Activated CD4-positive, alpha-beta T cell treated with anti-CD3 and anti-CD28 coated beads, Interleukin-2, amount 50 U/mL, for 48 hours (primary cell): Measurements from ENCODE around the gene SEC31B.

Experiments used
- DNase-seq, 2 experiments: peaks; one replicate each; pipeline ENCODE4 v3.0.0-alpha.2; 2020

SEC31B gene

DNA sequence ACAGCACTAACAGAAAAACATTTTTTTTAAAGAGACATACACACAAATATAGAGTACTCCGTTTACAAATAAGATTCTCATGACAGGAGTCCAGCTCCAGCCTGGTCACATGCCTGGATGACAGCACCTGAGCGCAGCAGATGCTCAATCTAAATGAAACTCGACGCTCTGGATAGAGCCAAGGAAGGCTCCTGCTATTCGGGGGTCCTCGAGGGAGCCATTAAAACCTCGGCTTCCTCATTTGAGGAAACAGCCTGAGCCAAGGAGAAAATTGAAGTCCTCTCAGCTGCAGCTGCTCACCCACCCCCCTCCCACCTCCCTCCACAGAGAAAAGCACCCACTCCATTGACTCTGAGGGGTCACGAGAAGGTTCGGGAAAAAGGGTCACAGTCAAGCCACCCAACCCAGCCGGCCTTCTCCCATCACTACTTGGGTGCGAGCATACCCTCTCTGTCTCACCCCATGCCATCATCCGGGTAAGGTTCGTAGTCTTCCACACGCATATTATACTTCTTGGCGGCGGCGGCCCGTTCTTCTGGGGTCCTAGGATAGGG, 9.3 kb upstream of the SEC31B start:
- DNase-seq = no peak

DNA sequence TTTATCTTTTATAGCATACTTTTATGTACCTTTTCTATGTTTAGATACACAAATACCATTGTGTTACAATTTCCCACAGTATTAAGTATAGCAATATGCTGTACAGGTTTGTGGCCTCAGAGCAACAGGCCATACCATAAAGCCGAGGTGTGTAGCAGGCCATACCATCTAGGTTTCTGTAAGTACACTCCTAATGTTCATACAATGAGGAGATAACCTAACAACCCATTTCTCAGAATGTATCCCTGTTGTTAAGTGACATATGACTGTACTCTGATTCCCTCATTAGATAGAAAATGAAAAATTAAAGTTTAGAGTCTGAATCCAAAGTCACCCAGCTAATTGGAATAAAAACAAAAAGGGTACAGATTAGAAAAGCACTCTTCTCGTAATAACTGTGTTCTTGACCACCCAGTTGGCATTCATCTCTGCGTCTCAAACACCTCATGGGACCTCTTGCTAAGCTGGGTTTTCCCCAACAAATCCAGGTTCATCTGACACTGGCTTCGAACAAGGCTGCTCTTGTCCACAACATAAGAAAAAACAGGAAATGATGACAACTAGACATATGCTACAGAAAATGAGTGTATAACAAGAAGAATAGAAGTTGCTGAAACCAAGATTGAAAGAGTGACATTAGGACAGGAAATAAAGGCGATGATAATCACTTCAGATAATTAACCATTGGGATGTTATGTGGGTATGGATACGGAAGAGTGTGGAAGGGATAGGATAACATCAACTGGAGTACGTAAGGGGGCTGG, 8.6 kb upstream of the SEC31B start:
- DNase-seq = peak; percentile 26 to 41

DNA sequence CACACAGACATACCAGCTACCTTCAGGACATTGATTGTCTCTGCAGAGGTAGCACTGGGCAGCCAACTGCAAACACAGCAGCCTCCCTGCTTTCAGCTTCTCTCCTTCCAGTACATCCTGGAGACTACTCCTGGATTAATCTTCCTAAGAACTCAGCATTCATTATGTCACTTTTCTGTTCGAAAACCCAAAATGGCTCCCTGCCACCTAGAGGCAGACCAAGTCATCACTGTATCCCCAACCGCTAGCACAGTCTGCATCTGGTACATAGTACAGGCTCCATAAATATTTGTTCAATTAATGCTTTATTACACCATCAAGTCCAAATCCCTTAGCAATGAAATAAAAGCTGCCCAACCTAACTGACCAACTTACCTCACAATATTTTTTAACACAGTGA, 5.0 kb upstream of the SEC31B start:
- DNase-seq = no peak

DNA sequence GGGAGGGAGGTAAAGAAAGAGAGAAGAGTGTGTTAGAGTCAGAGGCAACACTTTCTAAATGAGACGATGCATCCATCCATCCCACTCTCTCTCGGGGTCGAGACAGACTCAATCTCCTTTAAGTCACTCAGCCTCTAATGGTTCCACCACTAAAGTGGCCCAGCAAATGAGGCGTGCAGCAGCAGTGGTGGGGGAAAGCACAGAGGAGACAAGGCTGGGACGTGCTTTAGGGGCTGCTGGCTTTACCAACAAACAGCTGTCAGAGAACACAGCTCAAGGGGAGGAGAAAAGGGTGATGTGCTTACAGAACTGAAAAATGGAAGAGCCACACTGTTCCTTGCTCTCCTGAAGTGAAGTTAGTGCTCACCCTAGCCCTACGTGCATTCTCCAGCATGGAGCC, 4.5 kb upstream of the SEC31B start:
- DNase-seq = no peak

DNA sequence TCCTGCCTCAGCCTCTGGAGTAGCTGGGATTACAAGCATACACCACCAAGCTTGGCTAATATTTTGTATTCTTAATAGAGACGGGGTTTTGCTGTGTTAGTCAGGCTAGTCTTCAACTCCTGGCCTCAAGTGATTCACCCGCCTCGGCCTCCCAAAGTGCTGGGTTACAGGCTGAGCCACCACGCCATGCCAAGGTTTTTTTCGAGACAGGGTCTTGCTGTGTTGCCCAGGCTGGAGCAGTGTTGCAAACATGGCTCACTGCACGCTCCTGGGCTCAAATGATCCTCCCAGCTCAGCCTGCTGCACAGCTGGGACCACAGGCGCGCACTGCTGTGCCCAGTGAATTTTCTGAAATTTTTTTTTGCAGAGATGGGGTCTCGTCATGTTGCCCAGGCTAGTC, 3.3 kb upstream of the SEC31B start:
- no peak for DNase-seq

DNA sequence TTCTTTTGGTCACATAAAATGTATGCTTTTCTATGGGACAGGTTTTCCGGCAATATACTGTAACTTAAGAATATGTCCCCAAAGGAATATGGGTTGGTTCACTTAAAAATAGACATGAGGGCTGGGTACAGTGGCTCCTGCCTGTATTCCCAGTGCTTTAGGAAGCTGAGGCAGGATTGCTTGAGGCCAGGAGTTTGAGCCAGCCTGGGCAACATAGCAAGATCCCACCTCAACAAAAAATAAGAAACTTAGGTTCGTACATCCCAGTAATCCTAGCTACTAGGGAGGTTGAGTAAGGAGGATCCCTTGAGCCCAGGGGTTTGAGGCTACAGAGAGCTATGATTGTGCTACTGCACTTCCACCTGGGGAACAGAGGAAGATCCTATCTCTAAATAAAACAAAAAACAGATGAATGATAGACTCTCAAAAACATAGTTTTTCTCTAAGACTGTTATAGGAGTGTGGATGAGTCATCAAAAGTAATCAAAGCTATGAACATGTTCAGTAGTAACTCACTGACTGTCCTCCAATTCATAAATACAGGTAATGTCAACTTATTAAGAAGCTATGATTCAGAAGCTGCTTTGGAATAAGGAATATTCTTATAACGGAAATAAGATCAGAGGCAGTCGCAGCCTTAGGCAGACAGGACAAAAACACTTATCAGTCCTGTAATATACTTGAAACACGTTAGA, 2.6 kb upstream of the SEC31B start:
- no peak for DNase-seq

DNA sequence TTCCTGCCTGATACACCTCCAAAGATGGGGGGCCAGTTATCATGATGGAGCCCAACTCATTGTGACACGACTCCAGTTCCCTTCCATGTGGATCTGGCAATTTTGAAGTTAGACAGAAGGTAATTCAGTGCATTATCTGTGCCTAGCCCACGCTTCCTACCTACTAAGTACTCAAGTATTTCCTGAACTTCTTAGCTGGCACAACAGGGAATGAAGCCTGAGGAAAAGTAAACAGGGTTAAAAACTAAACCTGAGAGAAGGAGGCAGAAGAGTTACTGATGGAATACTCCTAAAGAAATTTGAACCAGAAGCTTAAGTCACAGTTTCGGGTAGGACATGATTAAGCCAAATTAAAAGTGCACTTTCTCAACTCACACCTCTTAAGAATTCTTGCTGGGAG, 1.1 kb upstream of the SEC31B start:
- DNase-seq = no peak

DNA sequence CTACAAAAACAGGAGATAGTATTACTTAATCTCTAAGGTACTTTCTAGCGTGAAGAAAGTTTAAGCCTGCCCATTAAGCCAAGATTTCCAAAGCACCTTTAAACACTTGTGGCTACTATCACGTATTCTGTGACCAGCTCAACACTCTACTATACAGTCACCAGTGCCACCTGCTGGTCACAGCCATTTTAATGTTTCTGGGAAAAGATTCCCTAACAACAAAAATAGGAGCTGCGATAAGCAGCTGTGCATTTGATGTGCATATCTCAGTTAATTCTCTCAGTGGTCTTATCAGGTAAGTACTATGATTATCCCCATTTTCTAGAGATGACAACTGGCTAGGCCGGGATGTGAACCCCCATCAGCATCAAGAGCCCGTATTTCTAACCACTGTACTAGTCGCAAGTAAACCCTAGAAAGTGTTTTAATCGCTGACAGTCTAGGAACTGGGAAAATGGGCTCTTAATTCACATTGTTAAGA, 860 bp downstream of the SEC31B start:
- DNase-seq = peak; percentile 72 to 79

DNA sequence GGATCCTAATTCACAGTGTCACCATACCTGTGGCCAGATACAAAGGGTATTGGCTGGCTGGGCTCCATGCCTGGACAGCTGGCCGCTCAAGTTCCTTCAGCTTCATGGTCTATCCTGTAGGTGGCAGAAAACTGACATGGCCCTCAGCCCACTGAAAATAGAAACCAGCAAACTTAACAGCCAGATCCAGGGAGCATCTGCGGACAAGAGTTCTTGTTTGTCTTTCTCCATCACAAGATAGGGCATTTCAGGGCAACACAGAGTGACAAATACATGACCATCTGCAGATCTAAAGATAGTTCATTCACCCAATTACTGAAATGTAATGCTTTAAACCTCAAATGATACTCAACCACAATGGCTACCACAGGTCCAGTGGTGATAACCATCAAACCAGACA, 2.8 kb downstream of the SEC31B start:
- no peak for DNase-seq

DNA sequence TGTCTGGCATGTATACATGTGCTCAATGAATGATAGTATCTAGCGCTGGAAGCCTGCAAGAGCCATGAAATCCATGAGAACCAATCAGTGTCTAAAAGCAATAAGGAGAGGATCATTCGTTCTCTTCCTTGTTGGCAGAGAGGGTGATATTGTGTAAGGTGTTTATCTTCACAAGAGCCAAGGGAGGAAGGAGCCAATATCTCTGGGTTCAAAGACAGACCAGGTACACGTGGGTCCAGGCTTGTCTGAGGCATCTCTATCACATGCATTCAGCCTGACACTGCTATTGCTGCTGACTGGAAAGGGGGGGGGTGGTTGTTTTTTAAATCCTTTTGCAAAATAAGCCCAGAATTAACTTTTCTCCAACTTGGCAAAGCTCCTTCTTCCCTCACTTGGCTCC, 4.0 kb downstream of the SEC31B start:
- no peak for DNase-seq

DNA sequence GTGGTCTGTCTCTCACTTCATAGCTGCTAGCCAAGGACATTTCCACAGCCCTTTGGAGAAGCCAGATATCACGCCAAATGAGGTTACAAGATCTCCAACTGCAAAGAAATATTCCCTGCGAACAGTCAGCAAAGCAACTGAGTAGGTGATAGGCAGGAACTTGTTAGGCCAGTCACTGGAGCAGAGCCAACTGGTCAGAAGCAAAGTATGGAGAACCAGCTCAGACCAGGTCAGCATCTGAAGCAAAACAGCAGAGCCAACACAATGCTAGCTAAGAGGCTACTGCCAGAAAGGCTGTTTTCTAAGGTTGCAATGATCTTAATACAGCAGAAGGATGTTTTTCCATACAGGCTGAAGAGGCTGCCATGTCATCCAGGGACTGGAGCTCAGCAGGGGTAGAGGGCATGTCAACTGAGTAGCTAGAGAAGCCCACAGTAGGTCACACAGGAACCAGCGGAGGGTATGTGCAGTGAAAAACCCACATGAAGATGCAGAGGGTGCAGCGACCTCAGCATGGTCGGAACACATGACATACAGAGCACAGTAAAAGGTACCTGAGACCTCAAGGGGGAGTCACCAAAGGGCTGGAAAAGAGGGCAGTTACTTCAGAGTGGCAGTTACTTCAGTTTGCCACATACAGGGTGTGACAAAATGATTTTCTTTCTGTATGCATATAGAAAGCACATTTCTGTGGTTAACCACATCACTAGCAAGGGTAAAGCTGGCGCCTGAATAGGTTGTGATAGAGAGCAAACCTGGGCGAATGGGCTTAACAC, 8.9 kb downstream of the SEC31B start:
- DNase-seq = peak; percentile 52 to 69

DNA sequence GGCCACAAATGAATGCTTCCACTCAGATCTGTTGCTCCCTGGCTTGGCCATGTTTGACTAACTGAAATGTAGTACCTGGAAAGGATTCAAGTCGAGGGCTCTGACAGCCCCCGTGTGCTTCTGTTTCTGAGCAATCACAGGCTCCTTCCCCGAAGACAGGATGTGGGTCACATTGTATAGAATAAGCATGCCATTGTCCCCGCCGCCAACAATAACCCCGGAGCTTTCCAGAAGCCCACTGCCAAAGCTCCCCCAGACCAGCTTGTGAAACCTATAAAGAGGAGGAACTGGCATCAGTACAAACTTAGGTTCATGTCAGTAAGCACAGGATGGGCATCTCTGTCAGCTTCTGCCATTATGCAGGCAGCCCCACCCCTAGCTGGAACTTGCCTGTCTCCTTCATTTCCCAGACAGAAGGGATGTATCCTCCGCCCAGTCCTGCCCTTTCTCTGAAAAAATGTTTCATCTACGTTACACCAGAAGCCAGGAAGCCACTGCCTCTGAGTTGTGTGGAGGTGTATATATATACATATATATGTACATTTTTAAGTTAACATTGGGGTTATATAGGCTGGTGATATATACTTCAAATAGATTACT, 10.3 kb downstream of the SEC31B start:
- DNase-seq = peak; percentile 59 to 72

DNA sequence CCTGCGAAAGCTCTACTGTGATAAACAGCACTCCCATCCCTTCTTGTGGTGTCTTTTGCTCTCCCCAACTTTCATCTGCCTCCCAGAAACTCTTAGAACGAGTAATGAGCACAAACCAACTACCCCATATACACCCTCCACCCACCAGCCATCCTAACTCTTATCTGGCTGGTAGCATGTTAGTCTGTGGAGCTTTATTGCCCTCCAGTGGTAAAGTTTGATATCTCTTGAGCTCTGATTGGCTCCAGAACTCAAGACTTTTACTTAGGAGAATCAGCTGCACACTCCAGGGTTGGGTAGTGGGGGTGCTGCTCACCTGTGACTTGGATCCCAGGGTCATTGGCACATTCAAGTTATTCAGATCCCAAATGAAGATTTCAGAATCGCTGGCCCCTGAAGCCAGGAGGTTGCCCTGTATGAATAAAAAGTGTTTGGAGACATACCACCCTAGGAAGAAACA, 10.9 kb downstream of the SEC31B start:
- peak; percentile 22 to 38 for DNase-seq

DNA sequence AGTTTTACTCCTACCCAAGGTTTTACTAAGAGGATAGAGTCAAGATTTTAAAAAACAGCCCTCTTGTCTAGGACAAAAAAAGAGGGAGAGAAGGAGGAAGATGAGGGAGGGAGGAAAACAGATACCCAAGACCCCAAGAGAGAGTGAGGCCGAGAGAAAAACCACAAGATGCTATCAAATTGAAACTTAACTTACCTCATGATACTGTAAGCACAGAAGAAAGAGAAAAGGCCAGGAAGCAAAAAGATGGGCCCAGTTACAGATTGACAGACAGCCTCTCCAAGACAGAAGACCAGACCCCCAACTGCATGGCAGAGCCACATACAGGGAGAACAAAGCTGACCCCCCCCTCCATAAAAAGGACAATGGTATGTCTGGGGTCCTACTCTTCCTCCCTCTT, 11.4 kb downstream of the SEC31B start:
- no peak for DNase-seq

DNA sequence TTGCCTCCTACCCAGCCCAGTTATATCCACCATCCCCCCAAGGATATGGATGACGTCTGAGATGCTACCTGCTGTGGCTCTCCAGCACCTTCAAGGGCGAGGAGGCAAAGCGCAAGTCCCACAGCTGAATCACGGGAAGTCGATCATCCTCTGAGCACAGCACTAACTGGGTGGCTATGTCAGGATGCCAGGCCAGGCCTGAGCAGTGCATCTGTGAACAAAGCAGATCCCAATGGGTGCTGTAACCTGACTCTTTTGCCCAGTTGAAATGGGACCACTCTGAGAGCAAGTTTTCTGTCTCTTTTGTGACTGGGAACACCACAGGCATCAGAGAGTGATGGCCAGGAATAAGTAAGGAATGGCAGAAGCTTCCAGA, 12.3 kb downstream of the SEC31B start:
- DNase-seq = no peak

DNA sequence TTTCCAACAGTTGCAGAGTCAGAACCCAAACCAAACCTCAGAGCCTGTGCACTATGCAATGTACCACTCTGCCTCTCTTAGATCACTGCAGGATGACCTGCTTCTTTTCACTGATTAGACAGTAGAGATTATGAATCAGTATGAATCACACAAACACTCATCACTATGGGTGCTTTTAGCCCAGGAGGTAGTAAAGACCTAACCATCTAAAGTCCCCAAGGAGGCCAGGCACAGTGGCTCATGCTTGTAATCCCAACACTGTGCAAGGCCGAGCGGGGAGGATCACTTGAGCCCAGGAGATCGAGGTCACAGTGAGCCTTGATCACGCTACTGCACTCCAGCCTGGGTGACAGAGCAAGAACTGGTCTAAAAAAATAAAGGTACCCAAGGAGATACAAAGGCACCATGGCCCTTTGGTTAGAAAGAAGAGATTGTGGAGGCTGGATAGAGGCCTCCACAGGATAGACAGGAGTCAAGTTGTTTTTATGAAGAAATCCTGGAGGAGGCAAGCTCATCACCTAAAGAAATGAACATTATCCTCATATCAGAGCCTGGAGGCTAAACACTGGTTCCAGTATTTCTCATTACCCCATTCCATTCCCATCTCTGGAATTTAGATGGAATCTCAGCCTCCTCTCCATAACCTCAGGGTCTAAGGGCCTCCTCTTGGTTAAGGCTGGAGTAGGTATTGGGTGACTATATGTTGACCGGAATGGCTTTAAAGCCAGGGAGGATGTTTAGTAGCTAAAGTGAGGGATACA, 12.9 kb downstream of the SEC31B start:
- peak; percentile 17 to 38 for DNase-seq

DNA sequence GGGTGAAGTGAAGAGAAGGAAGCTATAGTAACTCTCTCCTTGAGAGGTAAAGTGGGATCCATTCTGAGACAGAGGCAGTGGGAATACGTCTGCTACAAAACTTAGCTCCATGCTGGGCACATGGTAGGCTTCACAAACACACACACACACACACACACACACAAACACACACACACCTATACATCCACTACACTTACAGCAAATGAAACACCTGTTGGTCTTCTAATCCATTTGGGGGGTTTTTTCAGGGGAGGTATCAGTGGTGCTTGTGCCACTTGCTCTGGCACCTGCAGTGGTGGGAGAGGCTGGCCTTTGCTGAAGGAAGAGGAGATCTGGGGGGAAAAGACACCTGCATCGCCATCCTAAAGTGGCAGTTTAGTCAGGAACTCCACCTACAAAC, 14.5 kb downstream of the SEC31B start:
- no peak for DNase-seq

DNA sequence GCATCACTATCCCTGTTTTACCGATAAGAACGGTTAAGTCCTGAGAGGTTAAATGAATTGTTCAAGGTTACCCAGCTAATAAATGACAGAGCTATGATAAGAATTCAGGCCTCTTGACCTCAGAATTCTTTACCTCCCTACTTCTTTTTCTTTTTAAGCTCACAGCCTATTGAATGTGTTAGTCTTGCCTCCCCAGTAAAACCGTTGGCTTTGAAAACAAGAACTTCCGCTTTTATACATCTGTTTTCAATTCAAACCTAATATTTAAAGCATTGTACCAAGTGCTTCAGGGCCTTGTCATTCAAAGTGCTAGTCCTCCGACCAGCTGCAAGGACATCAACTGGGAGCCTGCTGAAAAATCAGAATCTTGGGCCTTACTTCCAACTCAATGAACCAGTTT, 15.6 kb downstream of the SEC31B start:
- DNase-seq = no peak

DNA sequence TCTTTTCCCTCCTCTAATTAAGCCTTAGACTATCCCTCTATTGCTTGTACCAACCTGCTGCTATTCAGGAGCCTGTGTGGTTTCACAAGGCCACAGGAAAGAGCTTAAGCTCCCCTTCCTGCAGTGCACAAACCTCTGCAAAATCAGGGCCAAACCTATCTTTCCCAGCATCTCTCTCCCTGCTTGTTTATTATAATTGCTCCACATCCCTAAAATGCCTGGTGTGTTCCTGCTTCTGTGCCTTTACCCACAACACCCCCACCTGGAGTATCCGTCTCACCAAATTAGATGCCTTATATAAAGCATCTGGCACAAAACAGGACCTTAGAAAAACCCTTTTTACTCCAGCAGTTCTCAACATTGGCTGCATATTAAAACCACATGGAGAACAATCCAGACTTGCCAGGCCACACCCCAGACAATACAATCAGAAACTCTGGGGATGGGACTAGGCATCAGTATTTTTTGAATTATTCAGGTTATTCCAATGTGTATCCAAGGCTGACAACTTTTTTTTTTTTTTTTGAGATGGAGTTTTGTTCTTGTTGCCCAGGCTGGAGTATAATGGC, 16.7 kb downstream of the SEC31B start:
- no peak for DNase-seq

DNA sequence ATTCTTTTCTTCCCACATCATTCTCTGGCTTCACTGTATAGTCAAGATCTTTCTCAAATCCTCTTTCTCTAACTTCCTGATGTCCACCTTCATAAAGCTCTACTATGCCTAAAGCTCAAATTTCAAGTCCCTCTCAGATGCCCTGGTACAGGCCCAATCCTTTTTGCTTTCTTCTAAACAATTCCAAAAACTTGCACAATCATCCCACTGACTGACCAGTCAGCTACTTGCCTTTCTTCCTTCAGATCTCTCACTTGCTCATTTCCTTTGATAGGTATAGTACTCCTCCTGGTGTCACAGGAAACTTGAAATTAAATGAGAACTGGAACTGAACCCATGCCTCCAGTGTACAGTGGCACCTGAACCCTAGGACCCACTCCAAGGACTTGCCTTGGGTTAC, 18.2 kb downstream of the SEC31B start:
- no peak for DNase-seq

DNA sequence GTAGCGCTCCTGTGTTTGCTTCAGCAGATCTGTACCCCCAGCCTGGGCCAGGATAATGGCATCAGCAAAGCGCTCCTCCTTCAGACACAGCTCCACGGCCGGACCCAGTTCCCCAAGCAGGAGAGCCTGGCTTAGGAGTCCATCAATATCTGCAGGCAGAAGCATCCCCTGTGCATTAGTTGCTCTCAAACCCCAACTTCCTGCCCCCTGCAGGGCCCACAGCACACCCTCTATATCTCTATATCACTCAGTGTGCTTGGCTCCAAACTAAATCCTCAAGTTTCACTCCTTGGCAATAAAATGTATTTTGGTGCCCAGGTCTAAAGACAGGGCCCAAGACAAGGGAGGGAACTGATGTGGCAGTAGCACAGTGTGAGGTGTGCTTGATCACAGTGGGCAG, 21.6 kb downstream of the SEC31B start:
- DNase-seq = no peak

DNA sequence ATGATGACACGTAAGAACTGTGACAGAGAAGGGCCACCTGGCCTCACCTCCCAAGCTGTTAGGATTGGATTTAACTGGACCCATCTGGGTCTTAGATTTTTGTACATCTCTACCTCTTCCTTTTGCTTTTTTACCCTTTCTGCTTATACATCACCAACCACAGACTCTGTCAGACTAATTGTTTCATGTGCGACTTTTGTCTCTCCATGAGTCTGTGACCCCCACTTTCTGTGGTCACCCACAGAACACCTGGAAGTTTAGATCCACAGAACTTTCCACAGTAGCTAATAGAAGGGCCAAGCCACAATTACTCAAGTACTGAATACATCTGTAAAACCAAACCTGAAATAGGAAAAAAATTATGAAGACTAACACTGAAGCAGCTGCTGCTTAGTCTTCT, 23.1 kb downstream of the SEC31B start:
- no peak for DNase-seq
